HL-60 (cell line): ENCODE results near the gene SPINDOC.

ENCODE experiments used
- DNase-seq, 2 experiments: peaks; one replicate each; pipeline ENCODE4 v3.0.0-alpha.2; 2010 to 2020; ENCODE audit warnings: low read depth in 1 of 2, low spot score in 1 of 2
- H3K27ac ChIP-seq: fragments of 250-450 bp; sonication (Bioruptor Pico); replicated peaks from 2 replicates; pipeline ENCODE4 v1.5.1; 2020; ENCODE audit warnings: mild to moderate bottlenecking, moderate library complexity
- H3K27me3 ChIP-seq: fragments of 250-450 bp; sonication (Bioruptor Pico); 2 replicates; pipeline ENCODE4 v1.5.1; 2021; ENCODE audit warnings: mild to moderate bottlenecking, moderate library complexity; ENCODE audit not compliant: insufficient read depth, poor library complexity, severe bottlenecking
- H3K4me3 ChIP-seq: replicated peaks from 2 replicates; pipeline ENCODE4 v1.5.1; 2011; ENCODE audit warnings: mild to moderate bottlenecking, control low read depth, low read length; ENCODE audit not compliant: insufficient read depth
- CTCF ChIP-seq: IDR thresholded peaks from one replicate; pipeline ENCODE4 v1.5.1; 2011; ENCODE audit warnings: low read length, control low read depth, inconsistent platforms; ENCODE audit not compliant: insufficient read depth
- GABPA ChIP-seq: IDR thresholded peaks from 2 replicates; pipeline ENCODE4 v1.6.1; 2012; ENCODE audit warnings: low read depth
- POLR2AphosphoS5 ChIP-seq: IDR thresholded peaks from 2 replicates; pipeline ENCODE4 v1.6.1; 2012; ENCODE audit warnings: low read depth
- REST ChIP-seq: IDR thresholded peaks from 2 replicates; pipeline ENCODE4 v1.6.1; 2012; ENCODE audit warnings: low read depth; ENCODE audit not compliant: insufficient replicate concordance
- SPI1 ChIP-seq: IDR thresholded peaks from 2 replicates; pipeline ENCODE4 v1.6.1; 2012; ENCODE audit warnings: low read depth, mild to moderate bottlenecking, borderline replicate concordance
- long read RNA-seq: library from polyadenylated mRNA; unstranded; transcript quantifications from one replicate; pipeline ENCODE4 v2.0.0, GENCODE V29; 2020

Gene SPINDOC
- long read RNA-seq: 0 reads

GRCh38 chr11:63813035-63813562, at the start of gene SPINDOC:
TSS of gene SPINDOC (plus strand) at chr11:63813456. CDS start at chr11:63813687, 231 bp downstream.
- Histone ChIP-seq H3K27ac (no peak within 1 kb of the TSS), H3K4me3 (peak within 1 kb of the TSS; percentile 58), H3K27me3 (peaks cover 35% of the 10 kb centered on the region)
- no peak for TF ChIP-seq SPI1
- no peak for TF ChIP-seq CTCF
- TF ChIP-seq POLR2AphosphoS5: no peak
- TF ChIP-seq GABPA: no peak
- TF ChIP-seq REST: no peak
- no peak for DNase-seq

- TF ChIP-seq CTCF: no peak
- no peak for TF ChIP-seq SPI1
- no peak for TF ChIP-seq REST
- TF ChIP-seq POLR2AphosphoS5: no peak
- TF ChIP-seq GABPA: no peak
Observed at GRCh38 chr11:63763496-63764339, 49.5 kb upstream of the SPINDOC start.

GRCh38 chr11:63764340-63764678, 48.9 kb upstream of the SPINDOC start:
- Histone ChIP-seq H3K27ac (no peak overlapping the region), H3K27me3 (peaks cover 2% of the 10 kb centered on the region), H3K4me3 (no peak overlapping the region)
- DNase-seq: no peak
- TF ChIP-seq SPI1 (no peak), CTCF (no peak), REST (no peak), GABPA (no peak), POLR2AphosphoS5 (no peak)

More at GRCh38 chr11:63763496-63764339, 49.5 kb upstream of the SPINDOC start:
- H3K4me3 ChIP-seq: no peak overlapping the region
- H3K27me3 ChIP-seq: no peaks in the 10 kb centered on the region
- DNase-seq: no peak
- no peak overlapping the region for H3K27ac ChIP-seq
